NCI-H1694 (cell line): ENCODE results near the gene WNT3.

ENCODE experiments used
- DNase-seq: peaks from one replicate; lab custom pipeline; 2025; lab: John Stamatoyannopoulos, UW

Gene WNT3

GRCh38 chr17:46836500-46836899, 18.0 kb upstream of the WNT3 start:
- no peak for DNase-seq

DNA sequence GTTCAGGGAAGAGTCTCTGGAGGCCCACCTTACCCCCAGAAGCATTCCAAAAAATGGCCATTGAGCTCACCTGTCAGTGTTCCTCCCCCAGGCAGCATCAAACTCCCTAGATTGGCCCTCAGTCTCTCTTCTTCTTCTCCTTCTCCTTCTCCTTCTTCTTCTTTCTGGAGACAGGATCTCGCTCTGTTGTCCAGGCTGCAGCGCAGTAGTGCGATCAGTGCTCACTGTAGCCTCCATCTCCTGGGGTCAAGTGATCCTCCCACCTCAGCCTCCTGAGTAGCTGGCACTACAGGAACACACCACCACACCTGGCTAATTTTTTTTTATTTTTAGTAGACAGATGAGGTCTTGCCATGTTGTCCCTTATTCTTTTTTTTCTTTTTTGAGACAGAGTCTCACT, 16.4 kb upstream of the WNT3 start:
- DNase-seq, result no peak

GRCh38 chr17:46833840-46834208, 15.3 kb upstream of the WNT3 start:
- no peak for DNase-seq

GRCh38 chr17:46832945-46833839, 14.7 kb upstream of the WNT3 start:
- DNase-seq, result no peak

DNA sequence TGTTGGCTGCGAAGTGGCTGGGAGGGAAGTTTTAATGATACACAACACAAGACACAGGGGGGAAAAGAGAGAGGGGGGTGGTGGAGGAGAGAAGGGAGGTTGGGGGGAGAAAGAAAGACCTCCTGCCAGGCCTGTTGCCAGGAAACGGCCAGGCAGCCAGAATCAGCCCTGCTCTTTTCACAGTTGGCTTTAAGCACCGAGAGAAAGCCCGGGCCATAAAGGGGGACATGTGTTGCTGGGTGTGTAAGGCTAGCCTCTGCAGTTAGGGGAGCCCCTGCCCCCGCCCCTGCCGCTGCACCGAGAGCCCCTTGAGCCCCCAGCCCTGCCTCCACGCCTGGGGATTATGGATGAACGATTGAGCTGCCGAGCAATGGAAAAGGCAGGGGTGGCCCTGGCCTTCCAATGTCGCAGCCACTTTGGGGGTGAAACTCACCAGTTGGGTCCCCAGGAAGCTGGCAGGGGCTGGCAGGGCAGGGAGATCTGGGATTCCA, 13.9 kb upstream of the WNT3 start:
- no peak for DNase-seq

- DNase-seq, result no peak
These were observed 13.3 kb upstream of the WNT3 start for GRCh38 chr17:46831573-46832330.

GRCh38 chr17:46827274-46827673, 8.8 kb upstream of the WNT3 start:
- no peak for DNase-seq

DNA sequence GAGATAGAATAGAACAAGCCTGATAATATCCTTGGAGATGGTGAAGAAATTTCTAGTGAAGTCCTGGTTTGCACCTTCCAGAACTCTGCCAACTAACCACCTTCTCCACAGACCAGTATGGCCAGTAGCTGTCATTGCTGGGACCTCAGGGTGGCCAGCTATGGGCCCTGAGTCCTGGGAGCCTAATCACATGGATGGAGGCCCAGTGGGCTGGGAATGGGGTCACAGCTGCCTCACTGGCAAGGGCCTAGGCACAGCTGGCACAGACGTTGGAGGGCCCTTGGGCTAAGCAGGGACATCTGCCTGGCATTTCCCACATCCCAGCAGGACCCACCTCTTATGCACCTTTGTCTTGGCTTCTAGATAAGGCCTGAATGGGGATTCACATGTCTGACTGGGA, 7.6 kb upstream of the WNT3 start:
- DNase-seq, result no peak

- no peak for DNase-seq
These were observed 5.2 kb upstream of the WNT3 start for GRCh38 chr17:46823657-46824056.

DNA sequence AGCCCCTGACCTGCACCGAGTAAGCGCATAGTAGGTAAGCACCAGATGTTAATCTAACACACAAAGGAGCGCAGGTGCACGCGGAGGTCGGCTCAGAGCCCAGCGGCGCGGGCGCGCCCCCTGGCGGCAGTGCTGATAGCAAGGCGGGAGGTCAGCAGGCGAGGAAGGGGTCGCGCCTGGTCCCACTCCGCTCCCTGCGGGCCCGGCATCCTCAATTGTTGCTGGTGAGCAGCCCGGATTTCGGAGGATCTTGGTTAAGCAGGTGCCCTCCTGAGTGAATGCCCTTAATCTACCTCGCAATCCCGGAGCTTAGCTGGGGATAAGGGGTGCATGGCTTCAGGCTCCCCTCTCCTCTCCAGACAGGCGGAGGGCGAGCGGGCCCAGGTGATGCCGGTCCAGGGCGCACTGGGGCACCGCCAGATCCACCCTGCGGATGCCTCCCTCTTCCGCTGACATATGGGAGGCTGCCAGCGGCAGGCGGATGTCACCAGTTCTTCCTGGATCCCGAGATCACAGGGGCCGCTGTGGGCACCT, 4.0 kb upstream of the WNT3 start:
- DNase-seq, result no peak

DNA sequence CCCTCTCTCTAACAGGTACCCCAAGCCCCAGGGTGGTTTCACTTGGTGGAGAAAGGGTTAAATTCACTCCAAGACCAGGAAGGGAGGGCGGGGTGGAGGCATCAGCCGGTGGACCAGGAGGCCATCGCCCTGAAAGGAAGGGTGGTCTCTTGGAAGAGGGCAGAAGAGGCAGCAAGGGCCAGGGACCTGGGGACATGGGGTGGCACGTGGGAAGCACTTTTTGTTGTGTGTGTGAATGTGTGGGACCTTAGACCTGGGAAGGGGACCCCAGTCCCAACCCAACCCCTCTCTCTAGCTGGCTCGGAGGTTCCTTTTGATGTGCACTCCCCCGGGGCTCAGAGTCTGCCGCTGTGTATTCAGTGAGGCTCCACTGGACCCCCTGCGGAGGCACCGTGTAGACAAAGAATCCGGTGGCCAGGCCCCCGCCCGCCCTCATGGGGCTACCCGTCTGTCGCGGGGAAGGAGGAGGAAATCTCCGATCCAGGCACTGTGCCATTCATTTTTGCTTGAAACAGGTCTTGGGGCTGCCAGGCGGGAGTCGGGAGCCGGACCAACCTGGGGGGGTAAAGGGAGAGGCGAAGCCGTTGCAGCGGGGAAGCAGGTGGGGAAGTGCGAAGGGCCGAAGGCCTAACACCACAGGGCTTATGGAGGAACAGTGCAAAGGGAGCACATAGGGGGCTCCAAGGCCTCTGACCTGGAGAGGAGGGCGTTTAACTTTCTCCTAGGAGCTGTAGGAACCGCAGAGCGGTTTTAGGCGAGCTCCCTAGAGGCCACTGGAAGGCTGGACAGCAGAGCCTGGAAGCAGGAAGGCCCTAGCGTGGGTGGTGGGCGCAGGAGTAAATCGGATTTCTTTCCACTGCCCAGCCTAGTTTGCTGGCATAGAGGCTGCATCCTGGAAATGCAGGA, 3.2 kb upstream of the WNT3 start:
- DNase-seq, result no peak

GRCh38 chr17:46820592-46821450, 2.3 kb upstream of the WNT3 start:
- no peak for DNase-seq

DNA sequence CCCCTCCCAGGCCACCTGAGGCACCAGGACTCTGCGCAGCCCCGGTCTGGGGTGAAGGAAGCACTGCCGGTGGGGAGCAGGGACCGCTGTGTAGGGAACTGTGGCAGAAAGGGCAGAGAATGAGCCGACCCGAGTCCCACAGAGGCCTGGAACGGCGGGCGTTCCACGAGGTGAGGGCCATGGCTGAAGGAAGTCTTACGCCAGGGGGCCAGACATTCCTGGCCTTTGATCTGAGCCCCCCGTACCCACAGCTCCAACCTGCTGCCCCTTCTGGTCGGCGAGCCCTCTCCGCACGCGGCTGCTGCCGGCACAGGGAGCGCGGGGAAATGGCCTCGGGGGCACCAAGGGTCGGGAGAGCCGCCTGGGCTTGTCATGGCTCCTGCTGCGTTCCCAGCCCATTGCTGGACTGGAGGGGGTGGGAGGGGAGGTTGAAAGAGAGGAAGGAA, 1.4 kb upstream of the WNT3 start:
- DNase-seq, result no peak

DNA sequence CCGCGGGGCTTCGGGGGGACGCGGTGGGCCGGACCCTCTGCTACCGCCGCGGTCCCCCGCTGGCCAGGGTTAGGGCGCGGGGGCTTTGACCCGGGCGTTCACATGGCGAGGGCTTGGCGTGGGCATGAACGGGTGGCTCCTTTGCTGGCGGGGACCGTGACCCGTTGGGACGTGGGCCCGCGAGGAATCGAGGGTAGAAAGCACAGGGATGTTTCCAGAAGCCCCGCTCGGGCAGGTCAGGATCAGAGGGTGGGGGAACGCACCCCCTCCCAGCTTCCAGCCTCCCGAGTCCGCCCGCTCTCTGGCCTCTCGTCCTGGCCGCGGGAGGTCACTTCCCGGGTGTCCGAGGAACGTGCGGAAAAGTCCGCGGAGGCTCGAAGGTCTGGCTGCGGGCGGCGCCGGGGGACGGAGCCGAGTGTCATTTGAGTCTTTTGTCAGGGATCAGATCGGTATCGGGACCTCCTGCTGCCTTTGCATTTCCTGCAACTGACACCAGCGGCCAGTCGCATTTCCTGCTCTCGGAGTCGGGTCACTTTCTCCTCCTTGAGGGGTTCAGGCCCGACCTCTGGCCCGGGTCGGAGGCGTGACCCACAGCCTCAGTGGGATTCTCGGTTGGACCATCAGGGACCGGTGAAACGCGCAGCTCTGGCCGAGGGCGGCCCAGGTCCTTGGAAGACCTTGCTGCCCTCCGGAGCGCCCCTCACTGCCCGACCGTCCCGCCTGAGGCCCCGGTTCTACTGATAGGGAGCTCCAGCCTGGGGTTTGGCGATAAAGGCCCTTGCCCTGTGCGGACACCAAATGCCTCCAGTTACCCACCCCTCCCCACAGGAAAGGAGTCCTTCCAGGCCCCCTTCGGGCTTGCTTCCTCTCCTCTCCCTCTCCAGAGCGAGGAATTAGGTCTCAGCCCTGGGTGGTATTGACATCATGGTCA, 702 bp upstream of the WNT3 start:
- DNase-seq, result no peak

GRCh38 chr17:46817901-46818209, 637 bp downstream of the WNT3 start:
- DNase-seq, result no peak

- DNase-seq, result no peak
These were observed 1.2 kb downstream of the WNT3 start for GRCh38 chr17:46817151-46817900.

- no peak for DNase-seq
These were observed 2.8 kb downstream of the WNT3 start for GRCh38 chr17:46815474-46816353.

DNA sequence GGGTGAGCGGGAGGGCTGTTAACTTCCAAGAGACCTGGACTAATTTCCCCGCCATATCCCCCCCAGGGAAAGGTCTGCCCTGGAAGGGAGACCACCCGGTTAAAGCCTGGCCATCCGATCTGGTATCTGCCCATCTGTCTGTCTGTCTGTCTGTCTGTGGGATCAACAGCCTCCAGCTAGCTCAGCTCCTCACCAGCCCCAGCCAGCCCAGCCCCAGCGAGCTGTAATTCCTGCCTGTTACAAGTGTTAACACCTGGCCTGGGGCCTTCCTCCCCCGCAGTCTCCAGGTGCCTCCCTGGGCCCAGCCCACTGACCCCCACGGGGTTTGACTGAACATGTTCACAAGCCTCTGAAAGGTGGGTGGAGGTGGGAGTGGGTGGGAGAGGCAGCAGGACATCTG, 4.0 kb downstream of the WNT3 start:
- DNase-seq, result no peak
